WTC11 (cell line): Measurements from ENCODE around the gene IL11RA. TPM values are rescaled to one million over a fixed set of nuclear protein-coding genes. Genes with fewer than 3 reads are reported as not detected.
A peak's percentile ranks its signal among the peaks of the same experiment; 100 is the strongest.

Experiments used
- ATAC-seq: fragments of 200-7000 bp; cut with Tn5 transposase; 2 replicates; pipeline ENCODE4 v1.10.0; 2021; ENCODE audit warnings: mild to moderate bottlenecking, moderate library complexity
- CTCF ChIA-PET: fragments of 300-600 bp; sonication (Branson Sonifier 250); formaldehyde crosslinking; loops from one replicate; lab custom pipeline; 2021; ENCODE audit warnings: antibody characterized with exemption; lab: Charles Lee
- POLR2A ChIA-PET: fragments of 350-600 bp; sonication (Branson Sonifier 250); formaldehyde crosslinking; loops from one replicate; lab custom pipeline; 2021; ENCODE audit warnings: antibody characterized with exemption; lab: Charles Lee
- DNase-seq: peaks from one replicate; pipeline ENCODE4 v3.0.0; 2021; ENCODE audit warnings: low spot score
- H3K27ac Mint-ChIP-seq: 2 replicates; pipeline ENCODE4 v1.8.0; 2021; ENCODE audit warnings: mixed read lengths
- H3K27me3 Mint-ChIP-seq: 2 replicates; pipeline ENCODE4 v1.8.0; 2021; ENCODE audit warnings: low read depth, mild to moderate bottlenecking, moderate library complexity, mixed read lengths
- H3K36me3 Mint-ChIP-seq: 2 replicates; pipeline ENCODE4 v1.8.0; 2021; ENCODE audit warnings: mixed read lengths
- H3K4me1 Mint-ChIP-seq: 2 replicates; pipeline ENCODE4 v1.8.0; 2022; ENCODE audit warnings: mixed read lengths
- H3K4me3 Mint-ChIP-seq: 2 replicates; pipeline ENCODE4 v1.8.0; 2021; ENCODE audit warnings: mild to moderate bottlenecking, moderate library complexity, mixed read lengths
- H3K9me3 Mint-ChIP-seq: 2 replicates; pipeline ENCODE4 v1.8.0; 2021; ENCODE audit warnings: mixed read lengths
- ETV6 ChIP-seq: sonication (generic); formaldehyde crosslinking; IDR thresholded peaks from 2 replicates; pipeline ENCODE4 v1.8.1; 2022; ENCODE audit warnings: mild to moderate bottlenecking, missing genetic modification reagents
- GABPB1 ChIP-seq: sonication (generic); formaldehyde crosslinking; IDR thresholded peaks from 2 replicates; pipeline ENCODE4 v1.8.1; 2023; ENCODE audit warnings: mild to moderate bottlenecking, missing genetic modification reagents
- TP53 ChIP-seq: sonication (generic); formaldehyde crosslinking; IDR thresholded peaks from 2 replicates; pipeline ENCODE4 v1.8.1; 2023; ENCODE audit warnings: mild to moderate bottlenecking, missing genetic modification reagents
- ZNF121 ChIP-seq: sonication (generic); formaldehyde crosslinking; IDR thresholded peaks from 2 replicates; pipeline ENCODE4 v1.8.0; 2023; ENCODE audit warnings: missing genetic modification reagents
- total RNA-seq: library from RNA; stranded (reverse); gene quantifications from 3 replicates; pipeline ENCODE4 v1.2.3, GENCODE V29; 2021
- TF ChIP-seq, protein P1 (sequence below): sonication (generic); formaldehyde crosslinking; IDR thresholded peaks from 2 replicates; pipeline ENCODE4 v1.8.0; 2022; ENCODE audit warnings: mild to moderate bottlenecking, missing genetic modification reagents
- TF ChIP-seq, protein P2 (sequence below): fragments of 200-600 bp; IDR thresholded peaks from 2 replicates; pipeline ENCODE4 v1.8.0; 2022; ENCODE audit warnings: antibody characterized with exemption
- TF ChIP-seq, protein P3 (sequence below): sonication (generic); formaldehyde crosslinking; IDR thresholded peaks from 2 replicates; pipeline ENCODE4 v1.8.0; 2023; ENCODE audit warnings: mild to moderate bottlenecking, missing genetic modification reagents
- TF ChIP-seq, protein P4 (sequence below): sonication (generic); formaldehyde crosslinking; IDR thresholded peaks from 2 replicates; pipeline ENCODE4 v1.8.1; 2022; ENCODE audit warnings: low read depth, missing genetic modification reagents, borderline replicate concordance
- TF ChIP-seq, protein P5 (sequence below): sonication (generic); formaldehyde crosslinking; IDR thresholded peaks from 2 replicates; pipeline ENCODE4 v1.8.0; 2022; ENCODE audit warnings: missing genetic modification reagents
- TF ChIP-seq, protein P6 (sequence below): sonication (generic); formaldehyde crosslinking; IDR thresholded peaks from 2 replicates; pipeline ENCODE4 v1.8.0; 2022; ENCODE audit warnings: mild to moderate bottlenecking, missing genetic modification reagents

The IL11RA gene
- total RNA-seq, 1 experiment from 2014 or later: 8.6 TPM

DNA sequence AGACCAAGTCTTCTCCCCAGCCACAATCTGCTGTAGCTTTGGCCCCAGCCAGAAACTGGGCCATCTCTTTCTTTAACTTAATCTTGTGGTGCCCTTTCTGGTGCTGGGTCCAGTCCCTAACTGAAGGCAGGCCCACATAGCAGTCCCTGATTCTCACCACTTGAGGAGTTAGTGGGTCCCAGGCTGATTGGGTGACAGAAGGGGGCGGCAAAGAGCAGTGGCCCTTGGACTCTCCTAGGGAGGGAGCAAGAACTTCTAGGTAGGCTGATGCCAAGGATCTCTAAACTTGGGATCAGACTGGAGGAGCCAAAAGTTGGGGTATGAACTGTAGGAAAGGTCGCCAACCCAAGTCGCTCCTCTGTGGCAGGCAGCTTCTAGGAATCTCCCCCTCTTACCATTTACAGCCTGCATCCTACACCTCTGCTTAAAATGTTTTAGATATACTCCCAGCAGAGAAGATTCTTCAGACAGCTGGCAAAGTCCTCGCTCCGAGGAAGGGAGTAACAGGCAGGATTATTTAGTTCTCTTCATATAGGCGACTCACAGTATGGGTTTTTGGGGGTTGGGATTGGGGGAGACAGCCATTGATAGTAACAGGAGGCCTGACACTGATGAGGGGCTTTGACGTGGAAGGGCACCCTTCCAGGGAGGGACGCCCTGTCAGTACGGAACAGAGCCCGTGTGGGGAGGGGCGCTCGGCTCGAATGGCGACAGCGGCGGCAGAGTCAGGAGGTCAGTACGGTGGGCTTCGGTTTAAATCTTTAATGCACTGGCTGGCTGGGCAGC lies 12.5 kb downstream of the IL11RA start:
- DNase-seq: peak; percentile 94
- Mint-ChIP-seq H3K4me3 (peak overlapping the region; percentile 94), H3K27ac (peak overlapping the region; percentile 74), H3K9me3 (peaks cover 11% of the 10 kb centered on the region), H3K27me3 (peaks cover 10% of the 10 kb centered on the region), H3K4me1 (peaks cover 9% of the 10 kb centered on the region), H3K36me3 (peaks cover 15% of the 10 kb centered on the region)
- ATAC-seq: peak; percentile 77
- TF ChIP-seq, protein P1, sequence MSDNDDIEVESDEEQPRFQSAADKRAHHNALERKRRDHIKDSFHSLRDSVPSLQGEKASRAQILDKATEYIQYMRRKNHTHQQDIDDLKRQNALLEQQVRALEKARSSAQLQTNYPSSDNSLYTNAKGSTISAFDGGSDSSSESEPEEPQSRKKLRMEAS (CRISPR knock-in tag): peak; percentile 25; the same call in 1 of the 2 replicates
- TF ChIP-seq, protein P2, sequence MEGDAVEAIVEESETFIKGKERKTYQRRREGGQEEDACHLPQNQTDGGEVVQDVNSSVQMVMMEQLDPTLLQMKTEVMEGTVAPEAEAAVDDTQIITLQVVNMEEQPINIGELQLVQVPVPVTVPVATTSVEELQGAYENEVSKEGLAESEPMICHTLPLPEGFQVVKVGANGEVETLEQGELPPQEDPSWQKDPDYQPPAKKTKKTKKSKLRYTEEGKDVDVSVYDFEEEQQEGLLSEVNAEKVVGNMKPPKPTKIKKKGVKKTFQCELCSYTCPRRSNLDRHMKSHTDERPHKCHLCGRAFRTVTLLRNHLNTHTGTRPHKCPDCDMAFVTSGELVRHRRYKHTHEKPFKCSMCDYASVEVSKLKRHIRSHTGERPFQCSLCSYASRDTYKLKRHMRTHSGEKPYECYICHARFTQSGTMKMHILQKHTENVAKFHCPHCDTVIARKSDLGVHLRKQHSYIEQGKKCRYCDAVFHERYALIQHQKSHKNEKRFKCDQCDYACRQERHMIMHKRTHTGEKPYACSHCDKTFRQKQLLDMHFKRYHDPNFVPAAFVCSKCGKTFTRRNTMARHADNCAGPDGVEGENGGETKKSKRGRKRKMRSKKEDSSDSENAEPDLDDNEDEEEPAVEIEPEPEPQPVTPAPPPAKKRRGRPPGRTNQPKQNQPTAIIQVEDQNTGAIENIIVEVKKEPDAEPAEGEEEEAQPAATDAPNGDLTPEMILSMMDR: peak; percentile 54
- TF ChIP-seq, protein P3, sequence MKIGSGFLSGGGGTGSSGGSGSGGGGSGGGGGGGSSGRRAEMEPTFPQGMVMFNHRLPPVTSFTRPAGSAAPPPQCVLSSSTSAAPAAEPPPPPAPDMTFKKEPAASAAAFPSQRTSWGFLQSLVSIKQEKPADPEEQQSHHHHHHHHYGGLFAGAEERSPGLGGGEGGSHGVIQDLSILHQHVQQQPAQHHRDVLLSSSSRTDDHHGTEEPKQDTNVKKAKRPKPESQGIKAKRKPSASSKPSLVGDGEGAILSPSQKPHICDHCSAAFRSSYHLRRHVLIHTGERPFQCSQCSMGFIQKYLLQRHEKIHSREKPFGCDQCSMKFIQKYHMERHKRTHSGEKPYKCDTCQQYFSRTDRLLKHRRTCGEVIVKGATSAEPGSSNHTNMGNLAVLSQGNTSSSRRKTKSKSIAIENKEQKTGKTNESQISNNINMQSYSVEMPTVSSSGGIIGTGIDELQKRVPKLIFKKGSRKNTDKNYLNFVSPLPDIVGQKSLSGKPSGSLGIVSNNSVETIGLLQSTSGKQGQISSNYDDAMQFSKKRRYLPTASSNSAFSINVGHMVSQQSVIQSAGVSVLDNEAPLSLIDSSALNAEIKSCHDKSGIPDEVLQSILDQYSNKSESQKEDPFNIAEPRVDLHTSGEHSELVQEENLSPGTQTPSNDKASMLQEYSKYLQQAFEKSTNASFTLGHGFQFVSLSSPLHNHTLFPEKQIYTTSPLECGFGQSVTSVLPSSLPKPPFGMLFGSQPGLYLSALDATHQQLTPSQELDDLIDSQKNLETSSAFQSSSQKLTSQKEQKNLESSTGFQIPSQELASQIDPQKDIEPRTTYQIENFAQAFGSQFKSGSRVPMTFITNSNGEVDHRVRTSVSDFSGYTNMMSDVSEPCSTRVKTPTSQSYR: no peak
- 0 out of 2 replicates have a peak, but pooled peaks have one; percentile 18 for TF ChIP-seq ETV6 (CRISPR knock-in tag)
- TF ChIP-seq ZNF121 (CRISPR knock-in tag): peak; percentile 83
- ChIA-PET POLR2A (interaction anchor here (1.0 to 1.9 kb wide), 4 partner anchors 10 to 27 kb away, joined by 3 to 11 read pairs (median 6); partner anchors contain the start of genes GALT and SIGMAR1), CTCF (interaction anchor here (0.6 to 4.0 kb wide), 21 partner anchors 9 to 330 kb away, joined by 3 to 65 read pairs (median 6); partner anchors contain the start of genes ARID3C, DCTN3, GALT and IL11RA)

DNA sequence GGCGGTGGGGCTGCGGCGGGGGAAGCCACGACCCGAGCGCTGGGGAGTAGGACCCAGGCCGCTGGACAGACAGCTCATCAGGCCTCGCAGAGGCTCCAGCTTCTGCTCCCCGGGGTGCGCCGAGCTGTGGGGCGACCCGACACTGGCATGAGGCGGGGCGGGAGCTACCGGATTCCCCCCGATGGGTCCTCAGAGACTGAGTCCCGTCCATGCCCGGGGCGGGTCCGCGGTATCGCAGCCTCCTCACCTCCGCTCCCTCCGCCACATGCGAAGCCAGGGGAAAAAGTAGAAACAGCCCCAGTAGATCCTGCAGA lies 13.0 kb downstream of the IL11RA start:
- TF ChIP-seq, protein P4, sequence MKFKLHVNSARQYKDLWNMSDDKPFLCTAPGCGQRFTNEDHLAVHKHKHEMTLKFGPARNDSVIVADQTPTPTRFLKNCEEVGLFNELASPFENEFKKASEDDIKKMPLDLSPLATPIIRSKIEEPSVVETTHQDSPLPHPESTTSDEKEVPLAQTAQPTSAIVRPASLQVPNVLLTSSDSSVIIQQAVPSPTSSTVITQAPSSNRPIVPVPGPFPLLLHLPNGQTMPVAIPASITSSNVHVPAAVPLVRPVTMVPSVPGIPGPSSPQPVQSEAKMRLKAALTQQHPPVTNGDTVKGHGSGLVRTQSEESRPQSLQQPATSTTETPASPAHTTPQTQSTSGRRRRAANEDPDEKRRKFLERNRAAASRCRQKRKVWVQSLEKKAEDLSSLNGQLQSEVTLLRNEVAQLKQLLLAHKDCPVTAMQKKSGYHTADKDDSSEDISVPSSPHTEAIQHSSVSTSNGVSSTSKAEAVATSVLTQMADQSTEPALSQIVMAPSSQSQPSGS (CRISPR knock-in tag): no peak
- TF ChIP-seq, protein P5, sequence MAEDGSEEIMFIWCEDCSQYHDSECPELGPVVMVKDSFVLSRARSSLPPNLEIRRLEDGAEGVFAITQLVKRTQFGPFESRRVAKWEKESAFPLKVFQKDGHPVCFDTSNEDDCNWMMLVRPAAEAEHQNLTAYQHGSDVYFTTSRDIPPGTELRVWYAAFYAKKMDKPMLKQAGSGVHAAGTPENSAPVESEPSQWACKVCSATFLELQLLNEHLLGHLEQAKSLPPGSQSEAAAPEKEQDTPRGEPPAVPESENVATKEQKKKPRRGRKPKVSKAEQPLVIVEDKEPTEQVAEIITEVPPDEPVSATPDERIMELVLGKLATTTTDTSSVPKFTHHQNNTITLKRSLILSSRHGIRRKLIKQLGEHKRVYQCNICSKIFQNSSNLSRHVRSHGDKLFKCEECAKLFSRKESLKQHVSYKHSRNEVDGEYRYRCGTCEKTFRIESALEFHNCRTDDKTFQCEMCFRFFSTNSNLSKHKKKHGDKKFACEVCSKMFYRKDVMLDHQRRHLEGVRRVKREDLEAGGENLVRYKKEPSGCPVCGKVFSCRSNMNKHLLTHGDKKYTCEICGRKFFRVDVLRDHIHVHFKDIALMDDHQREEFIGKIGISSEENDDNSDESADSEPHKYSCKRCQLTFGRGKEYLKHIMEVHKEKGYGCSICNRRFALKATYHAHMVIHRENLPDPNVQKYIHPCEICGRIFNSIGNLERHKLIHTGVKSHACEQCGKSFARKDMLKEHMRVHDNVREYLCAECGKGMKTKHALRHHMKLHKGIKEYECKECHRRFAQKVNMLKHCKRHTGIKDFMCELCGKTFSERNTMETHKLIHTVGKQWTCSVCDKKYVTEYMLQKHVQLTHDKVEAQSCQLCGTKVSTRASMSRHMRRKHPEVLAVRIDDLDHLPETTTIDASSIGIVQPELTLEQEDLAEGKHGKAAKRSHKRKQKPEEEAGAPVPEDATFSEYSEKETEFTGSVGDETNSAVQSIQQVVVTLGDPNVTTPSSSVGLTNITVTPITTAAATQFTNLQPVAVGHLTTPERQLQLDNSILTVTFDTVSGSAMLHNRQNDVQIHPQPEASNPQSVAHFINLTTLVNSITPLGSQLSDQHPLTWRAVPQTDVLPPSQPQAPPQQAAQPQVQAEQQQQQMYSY (CRISPR knock-in tag): peak; percentile 34; the same call in 1 of the 2 replicates
- TF ChIP-seq, protein P6, sequence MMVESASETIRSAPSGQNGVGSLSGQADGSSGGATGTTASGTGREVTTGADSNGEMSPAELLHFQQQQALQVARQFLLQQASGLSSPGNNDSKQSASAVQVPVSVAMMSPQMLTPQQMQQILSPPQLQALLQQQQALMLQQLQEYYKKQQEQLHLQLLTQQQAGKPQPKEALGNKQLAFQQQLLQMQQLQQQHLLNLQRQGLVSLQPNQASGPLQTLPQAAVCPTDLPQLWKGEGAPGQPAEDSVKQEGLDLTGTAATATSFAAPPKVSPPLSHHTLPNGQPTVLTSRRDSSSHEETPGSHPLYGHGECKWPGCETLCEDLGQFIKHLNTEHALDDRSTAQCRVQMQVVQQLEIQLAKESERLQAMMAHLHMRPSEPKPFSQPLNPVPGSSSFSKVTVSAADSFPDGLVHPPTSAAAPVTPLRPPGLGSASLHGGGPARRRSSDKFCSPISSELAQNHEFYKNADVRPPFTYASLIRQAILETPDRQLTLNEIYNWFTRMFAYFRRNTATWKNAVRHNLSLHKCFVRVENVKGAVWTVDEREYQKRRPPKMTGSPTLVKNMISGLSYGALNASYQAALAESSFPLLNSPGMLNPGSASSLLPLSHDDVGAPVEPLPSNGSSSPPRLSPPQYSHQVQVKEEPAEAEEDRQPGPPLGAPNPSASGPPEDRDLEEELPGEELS (CRISPR knock-in tag): 0 out of 2 replicates have a peak, but pooled peaks have one; percentile 4
- TF ChIP-seq TP53 (CRISPR knock-in tag) (peak; percentile 23; the same call in 1 of the 2 replicates), GABPB1 (CRISPR knock-in tag) (no peak)
- TF ChIP-seq, protein P1 (CRISPR knock-in tag): 0 out of 2 replicates have a peak, but pooled peaks have one; percentile 37
- TF ChIP-seq, all 79 proteins: peak for 4
- ChIA-PET CTCF (interaction anchor here (0.6 to 4.0 kb wide), 23 partner anchors 9 to 981 kb away, joined by 3 to 65 read pairs (median 5); partner anchors contain the start of genes ARID3C, DCTN3, GALT and IL11RA), POLR2A (interaction anchor here (1.0 to 1.9 kb wide), 4 partner anchors 10 to 27 kb away, joined by 3 to 11 read pairs (median 6); partner anchors contain the start of genes GALT and SIGMAR1)
- peaks cover 15% of the 10 kb centered on the region for H3K9me3 Mint-ChIP-seq
- H3K27me3 Mint-ChIP-seq: peaks cover 10% of the 10 kb centered on the region
- no peak for ATAC-seq
- peaks cover 9% of the 10 kb centered on the region for H3K4me1 Mint-ChIP-seq
- H3K27ac Mint-ChIP-seq: no peak overlapping the region
- DNase-seq: no peak
- H3K4me3 Mint-ChIP-seq: peak overlapping the region; percentile 94
- H3K36me3 Mint-ChIP-seq: peaks cover 20% of the 10 kb centered on the region
